GM12872 (cell line): ENCODE results near the gene SAMD14.

Experiments
- CTCF ChIP-seq: IDR thresholded peaks from 3 replicates; pipeline ENCODE4 v1.5.1; 2011; ENCODE audit warnings: low read depth, mild to moderate bottlenecking, low read length, moderate library complexity; ENCODE audit not compliant: insufficient read depth

The SAMD14 gene

DNA sequence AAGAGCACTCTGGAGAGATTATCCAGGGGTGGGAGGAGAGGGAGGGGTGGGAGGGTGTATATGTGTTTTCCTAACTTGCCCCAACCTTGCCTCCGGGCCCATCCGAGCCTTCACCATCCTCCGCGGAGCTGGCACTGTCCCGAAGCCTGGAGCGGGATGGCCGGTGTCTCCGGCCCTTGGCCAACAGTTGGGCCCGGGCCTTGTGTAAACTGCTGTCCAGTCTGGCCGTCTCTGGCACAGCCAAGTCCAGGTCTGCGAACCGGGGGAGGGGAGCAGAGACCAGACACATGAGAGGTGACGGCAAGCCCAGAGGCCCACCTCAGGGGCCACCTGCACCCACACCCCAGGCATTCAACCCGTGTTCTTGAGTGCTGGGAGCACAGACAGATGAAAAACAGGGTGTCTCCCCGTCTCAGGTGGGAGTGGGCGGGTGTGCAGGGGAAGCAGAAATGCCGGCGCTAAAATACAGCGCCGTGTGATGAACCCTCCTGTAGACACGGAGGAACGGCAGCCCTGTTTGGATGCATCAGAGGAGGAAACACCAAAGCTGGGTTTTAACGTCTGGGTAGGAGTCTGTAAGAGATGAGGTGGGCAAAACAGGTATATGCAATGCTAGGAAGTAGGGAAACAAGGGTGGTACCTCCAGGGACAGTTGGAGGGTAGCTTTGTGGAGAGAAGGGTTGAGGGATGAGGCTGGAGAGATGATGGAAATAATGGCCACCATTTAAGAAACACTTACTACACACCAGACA lies 11.7 kb downstream of the SAMD14 start:
- no peak for TF ChIP-seq CTCF

DNA sequence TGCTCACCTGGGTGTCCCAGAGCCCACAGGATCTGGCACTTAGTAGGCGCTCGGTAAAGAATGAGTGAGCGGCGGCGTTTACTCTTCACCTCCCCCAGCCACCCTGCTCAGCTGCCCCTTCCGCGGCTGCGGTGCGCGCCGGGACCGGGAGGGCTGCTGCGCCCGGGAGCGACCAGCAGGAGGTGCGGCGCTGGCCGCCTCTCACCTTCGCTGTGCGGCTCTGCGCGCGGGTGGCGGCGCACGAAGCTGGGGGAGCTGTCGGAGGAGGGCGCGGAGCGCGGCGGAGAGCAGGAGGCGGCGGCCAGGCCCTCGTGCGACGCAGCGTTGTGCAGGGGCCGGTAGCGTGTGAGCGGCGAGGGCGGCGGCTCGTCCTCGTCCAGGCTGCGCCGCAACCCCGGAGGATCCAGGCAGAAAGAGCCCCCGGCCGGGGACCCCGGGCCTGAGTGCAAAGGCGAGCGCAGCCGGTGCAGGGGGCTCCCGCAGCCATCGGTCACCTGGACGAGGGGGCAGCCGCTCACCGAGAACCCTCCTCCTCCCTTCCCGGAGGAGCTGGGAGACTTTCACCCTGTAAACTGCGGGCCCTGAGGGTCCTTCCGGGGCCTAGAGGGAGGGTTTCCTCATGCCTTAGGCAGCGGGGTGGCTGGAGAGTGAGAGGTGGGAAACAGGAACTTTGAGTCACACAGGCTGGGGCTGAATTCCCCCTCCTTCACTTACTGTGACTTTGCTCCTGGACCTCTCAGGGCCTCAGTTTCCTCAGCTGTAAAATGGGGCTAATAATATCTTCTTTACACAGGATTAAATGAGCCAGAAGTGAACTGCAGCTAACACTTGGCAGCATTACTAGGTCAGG lies 12.5 kb downstream of the SAMD14 start:
- TF ChIP-seq CTCF, result peak; percentile 46; the same call in 2 of the 3 replicates

DNA sequence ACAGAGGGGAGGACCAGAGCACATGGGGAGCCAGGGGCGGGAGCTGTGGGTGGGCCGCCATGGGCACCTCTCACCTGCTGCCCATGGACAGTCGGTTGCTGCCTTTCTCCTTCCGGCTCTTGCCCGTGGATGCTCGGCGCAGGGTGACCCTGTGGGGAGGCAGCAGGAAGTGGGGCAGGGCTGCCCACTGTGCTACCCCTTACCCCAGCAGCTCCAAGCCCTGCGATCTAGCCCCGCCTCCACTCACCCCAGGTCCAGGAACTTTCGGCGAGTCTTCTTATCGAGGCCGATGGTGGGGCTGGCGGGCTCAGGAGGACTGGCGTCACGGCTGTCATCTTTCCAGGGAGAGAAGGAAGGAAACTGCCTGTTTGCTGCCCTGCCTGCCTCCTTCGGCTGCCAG lies 14.2 kb downstream of the SAMD14 start:
- no peak for TF ChIP-seq CTCF

DNA sequence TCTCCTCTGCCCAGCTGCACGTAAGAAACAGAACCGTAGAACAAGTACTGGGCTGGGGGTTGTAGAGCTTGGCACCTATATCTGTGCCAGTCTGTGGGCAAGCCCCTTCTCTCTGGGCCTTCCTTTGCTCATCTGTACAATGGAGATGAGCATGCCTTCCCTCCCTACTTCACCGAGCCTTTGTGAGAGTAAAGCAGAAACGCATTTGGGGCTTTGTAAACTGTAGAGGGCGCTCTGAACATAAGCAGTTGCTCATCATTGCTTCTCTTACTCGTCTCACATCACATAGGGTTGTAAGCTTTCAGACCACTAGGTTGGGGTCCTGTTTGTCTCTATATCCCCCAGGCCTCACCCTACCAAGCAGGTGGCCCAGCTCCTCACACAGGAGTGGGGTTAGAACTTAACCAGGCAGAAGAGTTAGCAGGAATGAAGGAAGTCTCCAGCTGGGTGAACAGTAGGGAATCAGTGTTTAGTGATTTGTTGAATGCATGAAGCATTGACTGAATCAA lies 15.1 kb downstream of the SAMD14 start:
- TF ChIP-seq CTCF, result peak; percentile 84

DNA sequence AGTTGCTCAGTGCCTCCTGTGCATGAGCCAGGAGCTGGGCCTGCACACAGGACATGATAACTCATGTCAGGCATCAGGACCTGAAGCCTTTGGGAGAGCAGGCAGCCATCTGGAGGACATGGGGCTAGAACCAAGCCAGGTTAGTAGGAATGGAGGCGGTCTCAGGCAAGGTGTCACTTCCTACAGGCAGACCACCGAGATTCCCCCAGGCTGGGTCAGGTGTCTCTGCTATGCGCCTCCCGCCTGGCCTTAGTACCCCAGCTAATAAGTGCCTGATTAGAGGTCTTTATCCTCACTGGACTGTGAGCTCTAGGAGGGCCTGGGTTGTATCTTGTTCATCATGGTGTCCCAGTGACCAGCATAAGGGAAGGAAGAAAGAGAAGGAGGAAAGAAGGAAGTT lies 15.6 kb downstream of the SAMD14 start:
- TF ChIP-seq CTCF, result no peak

DNA sequence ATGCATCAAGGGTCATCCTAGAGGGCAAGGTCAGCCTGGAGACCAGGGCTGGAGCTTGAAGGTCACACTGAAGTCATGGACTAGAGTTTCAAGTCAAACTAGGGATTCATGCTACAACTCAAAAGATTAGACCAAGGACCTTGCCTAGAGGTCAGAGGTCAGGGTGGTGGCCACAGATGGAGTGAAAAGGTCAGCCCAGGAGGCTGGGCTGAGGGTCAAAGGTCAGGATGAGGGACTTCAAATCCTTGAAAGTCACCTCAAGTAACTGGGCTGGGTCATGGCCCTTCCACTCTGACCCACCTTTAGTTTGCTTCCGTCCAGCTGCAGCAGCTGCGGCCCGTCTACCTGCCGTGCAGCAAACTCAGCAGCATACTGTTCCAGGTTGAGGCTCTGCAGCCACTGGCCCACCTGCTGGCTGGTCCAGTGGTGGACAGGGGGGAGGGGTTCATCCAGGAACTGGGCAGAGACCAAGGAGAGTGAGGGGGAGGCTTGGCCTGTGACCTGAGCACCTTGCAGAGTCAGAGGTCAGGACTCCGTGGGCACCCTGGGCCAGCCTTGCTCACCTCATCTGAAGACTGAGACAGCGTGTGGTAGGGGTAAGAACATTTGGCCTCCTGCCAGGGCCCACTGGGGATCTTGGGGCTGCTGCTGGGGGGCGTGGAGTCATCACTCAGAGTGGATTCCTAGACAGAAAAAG lies 16.2 kb downstream of the SAMD14 start:
- TF ChIP-seq CTCF, result no peak

- no peak for TF ChIP-seq CTCF
These were observed 17.3 kb downstream of the SAMD14 start for GRCh38 chr17:50112694-50113093.
